Ecto neural progenitor cell (in vitro differentiated cells): ENCODE results near the gene GP1BB.

ENCODE experiments used
- DNase-seq: peaks from one replicate; pipeline ENCODE4 v3.0.0-alpha.2; 2018; ENCODE audit warnings: low spot score

GP1BB gene

GRCh38 chr22:19727310-19728150, 4.2 kb downstream of the GP1BB start:
- DNase-seq, result no peak

- no peak for DNase-seq
Observed at GRCh38 chr22:19728271-19728670, 4.9 kb downstream of the GP1BB start.

GRCh38 chr22:19728836-19729235, 5.5 kb downstream of the GP1BB start:
- DNase-seq, result no peak

- no peak for DNase-seq
Observed at GRCh38 chr22:19729507-19729906, 6.2 kb downstream of the GP1BB start.

- no peak for DNase-seq
Observed at GRCh38 chr22:19730198-19730597, 6.9 kb downstream of the GP1BB start.

- peak; percentile 94 for DNase-seq
Observed at GRCh38 chr22:19730655-19731360, 7.5 kb downstream of the GP1BB start.

GRCh38 chr22:19731361-19732135, 8.2 kb downstream of the GP1BB start:
- no peak for DNase-seq

- DNase-seq, result no peak
Observed at GRCh38 chr22:19732403-19733113, 9.2 kb downstream of the GP1BB start.

GRCh38 chr22:19733755-19734154, 10.4 kb downstream of the GP1BB start:
- DNase-seq, result no peak

- no peak for DNase-seq
Observed at GRCh38 chr22:19734163-19734562, 10.8 kb downstream of the GP1BB start.

- DNase-seq, result no peak
Observed at GRCh38 chr22:19734837-19735382, 11.6 kb downstream of the GP1BB start.

- DNase-seq, result no peak
Observed at GRCh38 chr22:19735665-19736510, 12.5 kb downstream of the GP1BB start.

- DNase-seq, result no peak
Observed at GRCh38 chr22:19737846-19738663, 14.7 kb downstream of the GP1BB start.

GRCh38 chr22:19738664-19739447, 15.5 kb downstream of the GP1BB start:
- no peak for DNase-seq

GRCh38 chr22:19739448-19739895, 16.1 kb downstream of the GP1BB start:
- no peak for DNase-seq

GRCh38 chr22:19739911-19740449, 16.6 kb downstream of the GP1BB start:
- no peak for DNase-seq

GRCh38 chr22:19740586-19740985, 17.2 kb downstream of the GP1BB start:
- DNase-seq, result no peak

- DNase-seq, result no peak
Observed at GRCh38 chr22:19741053-19741452, 17.7 kb downstream of the GP1BB start.
